SKM-1 (cell line): ENCODE measurements around the gene FUZ.

Source experiments
- DNase-seq: peaks from one replicate; lab custom pipeline; 2025; ENCODE audit not compliant: unreplicated experiment; lab: John Stamatoyannopoulos, UW

The FUZ gene, protein sequence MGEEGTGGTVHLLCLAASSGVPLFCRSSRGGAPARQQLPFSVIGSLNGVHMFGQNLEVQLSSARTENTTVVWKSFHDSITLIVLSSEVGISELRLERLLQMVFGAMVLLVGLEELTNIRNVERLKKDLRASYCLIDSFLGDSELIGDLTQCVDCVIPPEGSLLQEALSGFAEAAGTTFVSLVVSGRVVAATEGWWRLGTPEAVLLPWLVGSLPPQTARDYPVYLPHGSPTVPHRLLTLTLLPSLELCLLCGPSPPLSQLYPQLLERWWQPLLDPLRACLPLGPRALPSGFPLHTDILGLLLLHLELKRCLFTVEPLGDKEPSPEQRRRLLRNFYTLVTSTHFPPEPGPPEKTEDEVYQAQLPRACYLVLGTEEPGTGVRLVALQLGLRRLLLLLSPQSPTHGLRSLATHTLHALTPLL

DNA sequence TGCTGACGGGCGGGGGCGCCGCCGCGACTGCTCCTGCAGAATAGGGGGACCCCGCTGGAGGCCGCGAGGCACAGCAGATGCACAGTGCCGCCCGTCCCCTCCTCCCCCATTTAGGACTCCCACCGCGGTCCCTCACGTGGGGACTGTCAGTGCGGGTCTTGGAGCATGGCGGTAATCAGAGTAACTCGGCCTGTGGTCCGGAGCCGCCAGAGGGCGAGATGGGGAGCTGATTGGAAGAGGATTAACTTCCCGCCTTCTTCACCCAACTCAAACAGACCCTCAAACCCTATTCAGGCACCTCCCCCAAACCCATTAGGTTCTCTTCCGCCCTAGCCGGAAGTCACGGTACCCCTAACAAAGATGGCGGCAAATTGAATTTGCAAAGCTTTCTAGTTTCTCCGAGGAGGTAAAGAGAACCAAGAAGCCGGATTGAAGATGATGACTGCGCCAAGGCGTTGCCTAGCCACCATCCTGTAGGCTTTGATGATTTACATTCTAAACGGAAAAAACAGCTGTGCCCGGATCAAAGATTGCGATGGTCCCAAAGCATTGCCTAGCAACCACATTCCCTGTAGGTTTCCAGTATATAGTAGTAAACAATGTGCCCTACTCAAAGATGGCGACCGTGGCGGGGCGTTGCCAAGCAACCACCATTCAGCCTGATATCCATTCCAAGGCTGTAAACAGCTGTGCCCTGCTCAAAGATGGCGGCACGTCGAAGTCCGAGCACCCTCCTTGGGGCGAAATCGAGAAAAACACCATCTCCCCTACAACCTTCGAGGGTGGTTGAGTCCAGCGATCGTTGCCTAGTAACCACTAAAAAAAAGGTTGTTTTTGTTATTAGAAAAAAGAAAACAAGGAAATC, at the start of gene FUZ:
Gene FUZ, minus strand, starts transcription at position 296 of the 865 bp plus-strand sequence. Its CDS starts 186 bp downstream, at position 110.
- no peak for DNase-seq

- DNase-seq, result no peak
Observed at GRCh38 chr19:49862391-49863253, 49.5 kb upstream of the FUZ start.

DNA sequence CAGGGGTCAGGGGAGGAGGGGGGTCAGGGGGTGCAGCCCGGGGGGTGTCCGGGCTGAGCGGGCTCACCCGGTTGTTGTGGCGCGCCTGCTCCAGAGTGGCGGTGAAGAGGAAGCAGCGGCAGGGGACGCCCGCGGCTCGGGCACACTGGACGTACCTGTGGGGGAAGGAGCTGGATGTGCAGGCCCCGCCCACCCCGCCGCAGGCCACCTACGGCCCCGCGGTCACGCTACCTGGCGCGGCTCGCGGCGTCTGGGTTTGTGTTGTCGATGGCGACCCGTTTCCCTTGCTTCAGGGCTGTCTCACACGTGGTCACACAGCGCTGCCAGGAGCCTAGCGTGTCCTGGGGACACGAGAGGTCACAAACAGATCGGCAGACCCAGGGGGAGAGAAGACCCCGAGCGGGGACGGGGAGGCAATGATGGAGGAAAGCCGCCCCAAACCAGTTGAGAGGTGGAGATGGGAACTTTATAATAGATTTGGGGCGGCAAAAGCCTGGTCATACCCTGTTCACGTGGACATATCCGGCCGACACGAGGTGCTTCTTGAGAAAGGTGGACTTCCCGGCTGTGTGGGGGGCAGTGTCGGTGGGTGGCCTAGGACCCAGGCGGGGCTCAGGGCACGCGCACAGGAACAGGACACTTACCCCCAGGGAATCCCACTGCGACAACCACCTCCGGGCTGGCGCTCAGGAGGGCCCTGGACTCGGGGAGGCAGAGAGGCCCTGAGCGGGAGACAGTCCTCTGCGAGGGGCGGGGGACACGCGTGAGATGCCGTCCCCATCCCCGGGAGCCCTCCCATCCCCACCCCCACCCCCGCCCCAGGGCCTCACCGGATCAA, 48.7 kb upstream of the FUZ start:
- no peak for DNase-seq

DNA sequence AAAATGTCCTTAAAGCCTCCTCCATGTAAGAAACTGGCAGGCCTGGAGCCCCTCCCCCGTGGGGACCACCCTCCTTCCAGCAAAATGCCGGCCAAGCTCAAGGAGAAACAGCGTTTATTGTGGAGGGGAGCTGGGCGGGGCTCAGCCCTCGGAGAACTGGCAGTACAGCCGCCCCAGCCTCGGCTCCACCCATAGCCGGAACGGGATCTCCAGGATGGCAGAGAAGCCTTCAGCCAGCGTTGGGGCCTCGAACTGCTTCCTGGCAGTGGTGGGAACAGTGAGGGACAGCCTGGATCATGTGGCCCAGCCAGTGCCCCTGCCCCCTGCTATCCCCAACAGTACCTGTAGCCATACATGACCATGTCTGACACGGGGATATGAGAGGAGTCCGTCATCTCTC, 48.0 kb upstream of the FUZ start:
- no peak for DNase-seq

DNA sequence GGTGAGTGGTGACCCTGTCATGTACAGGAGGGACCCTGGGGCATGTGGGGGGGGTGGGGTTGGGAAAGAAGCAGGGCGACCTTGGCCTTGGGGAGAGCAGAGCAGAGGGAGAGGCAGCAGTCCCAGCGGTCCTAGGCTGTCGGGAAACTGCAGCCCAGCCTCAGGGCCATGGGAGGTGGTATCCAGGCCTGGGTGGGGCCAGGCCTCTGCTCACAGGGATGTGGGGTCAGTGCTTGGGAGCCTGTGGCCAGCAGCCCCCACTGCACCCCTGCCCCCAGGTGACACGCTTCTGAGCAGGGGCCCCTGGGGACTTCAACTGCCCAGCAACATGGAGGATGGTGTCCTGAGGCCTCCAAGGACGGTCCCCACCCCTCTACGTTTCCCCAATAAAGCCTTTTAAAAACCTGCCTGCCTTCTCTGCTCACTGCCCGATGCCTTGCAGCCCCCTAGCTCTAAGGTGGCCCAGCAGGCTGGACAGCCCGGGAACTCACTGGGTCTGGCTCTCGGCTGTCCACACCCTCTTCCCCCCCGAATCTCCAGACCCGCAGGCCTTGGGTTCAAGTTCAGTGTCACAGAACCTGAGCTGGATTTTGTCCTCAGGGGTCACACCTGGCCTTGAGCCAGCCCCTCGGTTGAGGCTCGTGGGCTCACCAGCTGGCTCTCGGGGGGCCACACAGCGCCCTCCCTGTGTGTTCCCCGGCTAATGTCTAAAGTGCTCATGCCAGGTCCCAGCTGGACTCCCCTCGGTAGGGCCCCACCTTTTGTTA, 47.4 kb upstream of the FUZ start:
- DNase-seq, result no peak

DNA sequence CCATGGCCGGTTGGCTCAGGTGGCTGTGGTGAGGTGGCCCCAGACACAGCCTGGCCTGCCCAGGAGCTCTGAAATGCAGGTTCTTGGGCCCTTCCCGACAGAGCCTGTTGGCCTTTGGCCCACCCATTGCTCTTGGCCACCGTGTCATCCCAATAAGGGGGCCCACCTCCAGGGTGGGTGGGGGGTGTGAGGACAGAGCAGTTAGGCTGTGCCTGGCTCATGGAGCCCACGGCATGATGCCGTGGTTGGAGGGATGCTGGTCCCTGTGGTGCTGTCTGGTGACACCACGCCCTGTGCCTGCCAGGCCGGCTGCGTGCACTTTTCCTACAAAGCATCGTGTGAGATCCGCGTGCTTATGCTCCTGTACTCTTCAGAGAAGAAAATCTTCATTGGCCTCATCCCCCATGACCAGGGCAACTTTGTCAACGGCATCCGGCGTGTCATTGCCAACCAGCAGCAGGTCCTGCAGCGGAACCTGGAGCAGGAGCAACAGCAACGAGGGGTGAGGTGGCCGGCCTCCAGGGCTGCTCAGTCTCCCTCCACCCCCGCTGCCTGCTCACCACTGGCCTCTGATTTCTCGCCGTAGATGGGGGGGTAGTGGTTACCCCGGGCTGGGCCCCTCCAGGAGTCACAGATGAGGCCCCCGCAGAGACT, 46.7 kb upstream of the FUZ start:
- no peak for DNase-seq

DNA sequence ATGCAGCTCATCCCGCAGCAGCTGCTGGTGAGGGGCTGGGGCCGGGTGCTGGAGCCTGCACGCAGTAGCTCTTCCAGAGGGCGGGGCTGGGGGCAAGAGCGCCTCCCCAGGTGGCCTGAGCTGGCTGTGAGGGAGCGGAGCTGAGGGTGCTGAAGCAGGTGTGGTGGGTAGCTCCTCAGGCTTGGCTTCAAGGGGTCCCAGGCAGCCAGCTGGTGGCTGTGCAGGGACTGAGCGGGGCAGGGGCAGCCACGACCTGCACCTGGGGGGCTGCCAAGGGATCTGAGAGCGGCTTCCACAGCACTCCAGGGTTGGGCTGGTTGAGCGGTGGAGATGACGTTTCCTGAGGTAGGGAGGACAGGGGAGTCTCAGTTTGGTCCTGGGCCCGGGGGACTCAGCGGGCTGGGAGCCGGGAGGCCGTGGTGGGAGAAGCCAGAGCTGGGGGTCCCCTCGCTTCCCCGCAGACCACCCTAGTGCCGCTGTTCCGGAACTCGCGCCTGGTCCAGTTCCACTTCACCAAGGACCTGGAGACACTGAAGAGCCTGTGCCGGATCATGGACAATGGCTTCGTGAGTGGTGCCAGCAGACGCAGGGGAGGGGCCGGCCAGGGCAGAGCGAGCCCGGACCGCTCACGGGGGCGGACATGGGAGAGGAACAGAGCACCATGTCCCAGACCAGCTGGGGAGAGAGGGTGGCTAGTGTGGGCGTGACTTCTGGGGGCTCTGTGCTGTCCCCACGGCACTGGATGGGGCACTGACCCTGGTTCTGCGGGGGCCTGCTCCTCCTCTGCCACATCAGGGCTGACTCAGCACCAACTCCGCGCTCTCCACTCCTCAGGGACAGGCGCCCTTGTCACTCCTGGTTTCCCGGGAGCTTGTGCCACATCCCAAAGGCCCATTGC, 45.2 kb upstream of the FUZ start:
- no peak for DNase-seq

DNA sequence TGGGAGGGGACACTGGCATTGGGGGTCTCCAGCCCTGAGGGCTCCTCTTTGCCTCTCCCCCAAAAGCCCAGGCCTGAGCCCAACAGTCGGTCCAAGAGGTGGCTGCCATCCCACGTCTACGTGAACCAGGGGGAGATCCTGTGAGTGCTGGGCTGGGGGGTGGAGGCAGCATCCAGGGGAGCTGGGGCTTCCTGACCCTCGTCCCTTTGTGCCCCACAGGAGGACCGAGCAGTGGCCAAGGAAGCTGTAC, 44.7 kb upstream of the FUZ start:
- no peak for DNase-seq

DNA sequence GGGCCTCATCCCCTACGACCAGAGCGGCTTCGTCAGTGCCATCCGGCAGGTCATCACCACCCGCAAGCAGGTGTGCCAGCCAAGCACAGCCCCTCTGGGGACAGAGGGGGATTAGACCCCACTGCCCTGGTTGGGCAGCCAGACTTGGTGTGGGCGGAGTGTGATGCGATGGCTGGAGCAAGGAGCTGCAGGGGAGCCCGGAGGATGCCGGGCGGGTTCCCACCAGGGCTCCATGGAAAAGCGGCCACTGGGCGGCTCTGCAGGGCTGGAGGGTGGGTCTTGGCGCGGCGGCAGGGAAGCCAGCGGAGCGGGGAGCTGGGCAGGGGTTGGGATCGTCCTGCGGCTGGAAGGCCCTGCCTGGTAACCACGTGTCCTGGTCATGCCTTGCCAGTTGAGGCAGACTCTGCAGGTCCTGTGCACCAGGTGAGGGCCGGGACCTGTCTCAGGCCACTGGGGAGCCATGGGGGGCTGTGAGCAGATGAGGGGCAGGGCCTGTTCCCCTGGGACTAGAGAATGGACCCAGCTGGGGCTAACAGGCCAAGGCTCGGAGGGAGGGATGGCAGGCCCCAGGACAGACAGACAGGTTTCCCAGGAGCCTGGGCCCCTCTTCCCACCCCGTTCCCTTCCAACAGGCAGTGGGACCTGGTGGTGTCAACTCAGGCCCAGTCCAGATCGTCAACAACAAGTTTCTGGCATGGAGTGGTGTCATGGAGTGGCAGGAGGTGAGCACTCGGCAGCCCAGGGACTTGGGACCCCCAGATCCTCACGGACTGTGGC, 44.2 kb upstream of the FUZ start:
- DNase-seq, result no peak

- no peak for DNase-seq
Observed at GRCh38 chr19:49856574-49857021, 43.5 kb upstream of the FUZ start.

- DNase-seq, result no peak
Observed at GRCh38 chr19:49855676-49856573, 42.8 kb upstream of the FUZ start.

GRCh38 chr19:49855277-49855675, 42.2 kb upstream of the FUZ start:
- DNase-seq, result no peak

DNA sequence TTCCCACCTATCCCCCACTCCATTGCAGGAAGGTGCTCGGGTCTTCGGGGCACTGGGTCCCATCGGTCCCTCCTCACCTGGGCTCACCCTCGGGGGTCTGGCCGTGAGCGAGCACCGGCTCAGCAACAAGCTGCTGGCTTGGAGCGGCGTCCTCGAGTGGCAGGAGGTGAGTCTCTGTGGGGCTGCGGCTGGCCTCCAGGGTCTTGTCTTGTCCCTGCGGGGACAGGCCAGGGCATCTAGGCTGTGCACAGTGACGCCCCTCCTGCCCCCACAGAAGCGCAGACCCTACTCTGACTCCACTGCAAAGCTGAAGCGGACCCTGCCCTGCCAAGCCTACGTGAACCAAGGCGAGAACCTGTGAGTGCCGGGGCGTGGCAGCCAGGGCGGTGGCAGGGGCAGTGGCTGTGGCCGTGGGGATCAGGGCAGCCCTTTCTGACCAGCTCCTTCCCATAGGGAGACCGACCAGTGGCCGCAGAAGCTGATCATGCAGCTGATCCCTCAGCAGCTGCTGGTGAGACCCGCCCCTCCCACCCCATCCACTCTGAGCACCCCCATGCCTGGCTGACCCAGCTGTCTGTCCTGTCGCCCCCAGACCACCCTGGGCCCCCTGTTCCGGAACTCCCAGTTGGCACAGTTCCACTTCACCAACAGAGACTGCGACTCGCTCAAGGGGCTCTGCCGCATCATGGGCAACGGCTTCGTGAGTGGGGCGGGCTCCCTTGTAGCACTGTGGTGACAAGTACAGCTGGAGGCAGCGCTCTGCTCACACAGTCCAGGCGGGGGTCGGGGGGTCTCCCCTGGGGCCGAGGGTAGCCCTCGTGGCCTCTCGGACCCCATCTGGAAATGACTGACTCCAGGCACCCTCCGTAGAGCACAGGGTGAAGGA, 41.5 kb upstream of the FUZ start:
- no peak for DNase-seq

GRCh38 chr19:49853852-49854377, 40.8 kb upstream of the FUZ start:
- DNase-seq, result no peak

DNA sequence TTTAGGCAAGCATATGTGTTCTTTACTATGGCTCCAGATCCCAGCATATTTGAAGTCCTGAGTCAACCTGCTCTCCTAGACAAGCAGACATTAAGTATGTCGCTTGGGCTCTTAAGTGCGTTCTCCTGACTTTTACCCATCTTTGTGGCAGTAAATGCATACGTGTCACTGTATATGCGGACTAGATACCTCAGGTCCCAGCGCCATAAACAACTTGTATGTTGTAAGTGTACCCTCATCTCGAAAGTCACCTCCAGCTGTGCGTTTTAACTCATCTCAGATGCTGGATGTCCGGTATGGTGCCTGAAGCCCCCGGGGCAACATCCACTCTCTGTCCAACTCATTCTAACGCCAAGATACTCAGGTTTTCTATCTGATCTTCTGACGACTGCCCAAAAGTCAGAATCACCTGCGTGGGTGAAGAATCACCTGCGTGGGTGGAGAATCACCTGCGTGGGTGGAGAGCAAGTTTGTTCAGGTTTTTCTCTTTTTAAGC, 39.6 kb upstream of the FUZ start:
- no peak for DNase-seq
